IMR-90 (cell line): ENCODE data around the gene CHAC1. TPM values are rescaled to one million over a fixed set of nuclear protein-coding genes. Genes with fewer than 3 reads are reported as not detected.

Experiments
- ATAC-seq: fragments of 200-7000 bp; cut with Tn5 transposase; 2 replicates; pipeline ENCODE4 v1.9.1; 2020; ENCODE audit warnings: low read depth, mild to moderate bottlenecking, moderate library complexity
- BruUV-seq: library from RNA; stranded (reverse); fragments of 400-500 nt; replicated peaks from 2 replicates; lab custom pipeline; 2021; lab: Mats Ljungman, UMichigan
- CTCF ChIA-PET: fragments of 300-600 bp; formaldehyde crosslinking; extraction: SDS; loops from one replicate; lab custom pipeline; 2021; ENCODE audit warnings: antibody characterized with exemption; lab: Yijun Ruan, JAX
- POLR2A ChIA-PET: fragments of 300-600 bp; sonication (Branson Sonifier 250); formaldehyde crosslinking; loops from one replicate; lab custom pipeline; 2022; ENCODE audit warnings: antibody characterized with exemption; ENCODE audit not compliant: unreplicated experiment; lab: Charles Lee
- DNase-seq: peaks from one replicate; pipeline ENCODE4 v3.0.0; 2013
- H2AFZ ChIP-seq: replicated peaks from 2 replicates; pipeline ENCODE3; 2013; ENCODE audit warnings: low read length, mild to moderate bottlenecking; ENCODE audit not compliant: poor library complexity
- H2AK5ac ChIP-seq: 2 replicates; pipeline ENCODE4 v1.6.1; 2013; ENCODE audit warnings: low read depth, low read length, inconsistent platforms
- H2AK9ac ChIP-seq: replicated peaks from 2 replicates; pipeline ENCODE3; 2013; ENCODE audit warnings: mild to moderate bottlenecking, low read depth, low read length, moderate library complexity; ENCODE audit not compliant: poor library complexity
- H2BK120ac ChIP-seq: 2 replicates; pipeline ENCODE4 v1.6.1; 2013; ENCODE audit warnings: low read depth, low read length, inconsistent platforms
- H2BK15ac ChIP-seq: 3 replicates; pipeline ENCODE4 v1.6.1; 2013; ENCODE audit warnings: low read depth, low read length, inconsistent platforms
- H2BK20ac ChIP-seq: 2 replicates; pipeline ENCODE4 v1.6.1; 2013; ENCODE audit warnings: low read depth, mild to moderate bottlenecking, inconsistent platforms, low read length, moderate library complexity
- H2BK5ac ChIP-seq: 2 replicates; pipeline ENCODE4 v1.6.1; 2013; ENCODE audit warnings: mild to moderate bottlenecking, low read depth, low read length, inconsistent platforms; ENCODE audit not compliant: poor library complexity, severe bottlenecking
- H3K14ac ChIP-seq: replicated peaks from 2 replicates; pipeline ENCODE4 v1.6.1; 2013; ENCODE audit warnings: low read depth, low read length, inconsistent platforms
- H3K18ac ChIP-seq: 2 replicates; pipeline ENCODE4 v1.6.1; 2013; ENCODE audit warnings: low read depth, low read length, control low read depth
- H3K23ac ChIP-seq: 2 replicates; pipeline ENCODE4 v1.6.1; 2013; ENCODE audit warnings: low read depth, low read length, inconsistent platforms
- H3K27ac ChIP-seq: 2 replicates; pipeline ENCODE4 v1.5.1; 2013; ENCODE audit warnings: mild to moderate bottlenecking, control low read depth, low read length; ENCODE audit not compliant: insufficient read depth
- H3K27me3 ChIP-seq: 2 replicates; pipeline ENCODE4 v1.6.1; 2013; ENCODE audit warnings: low read length; ENCODE audit not compliant: control insufficient read depth, insufficient read depth
- H3K36me3 ChIP-seq: 2 replicates; pipeline ENCODE4 v1.6.1; 2013; ENCODE audit warnings: low read length, mixed read lengths; ENCODE audit not compliant: control insufficient read depth, insufficient read depth
- H3K4ac ChIP-seq: 2 replicates; pipeline ENCODE4 v1.6.1; 2013; ENCODE audit warnings: low read depth, low read length, inconsistent platforms
- H3K4me1 ChIP-seq: 2 replicates; pipeline ENCODE4 v1.6.1; 2013; ENCODE audit warnings: low read length, mixed read lengths; ENCODE audit not compliant: control insufficient read depth, insufficient read depth
- H3K4me2 ChIP-seq: 2 replicates; pipeline ENCODE4 v1.6.1; 2013; ENCODE audit warnings: low read depth, mild to moderate bottlenecking, control low read depth, low read length, moderate library complexity
- H3K4me3 ChIP-seq: 2 replicates; pipeline ENCODE4 v1.5.1; 2013; ENCODE audit warnings: low read depth, mild to moderate bottlenecking, control low read depth, low read length, moderate library complexity; ENCODE audit not compliant: insufficient read depth
- H3K56ac ChIP-seq: 2 replicates; pipeline ENCODE4 v1.6.1; 2013; ENCODE audit warnings: low read length, inconsistent platforms; ENCODE audit not compliant: insufficient read depth; ENCODE audit errors: extremely low read depth
- H3K79me1 ChIP-seq, 2 experiments: 2 replicates each; pipeline ENCODE4 v1.6.1; 2013; ENCODE audit warnings: low read length in 2 of 2, inconsistent platforms in 1 of 2, low read depth in 1 of 2
- H3K9ac ChIP-seq: 2 replicates; pipeline ENCODE4 v1.6.1; 2013; ENCODE audit warnings: low read depth, low read length, control low read depth
- H3K9me1 ChIP-seq: 2 replicates; pipeline ENCODE4 v1.6.1; 2013; ENCODE audit warnings: low read length, inconsistent platforms; ENCODE audit not compliant: insufficient read depth
- H3K9me3 ChIP-seq: 2 replicates; pipeline ENCODE4 v1.6.1; 2013; ENCODE audit warnings: low read length; ENCODE audit not compliant: control insufficient read depth, insufficient read depth
- H4K20me1 ChIP-seq: 2 replicates; pipeline ENCODE4 v1.6.1; 2013; ENCODE audit warnings: low read length, inconsistent platforms; ENCODE audit not compliant: insufficient read depth
- H4K5ac ChIP-seq: 2 replicates; pipeline ENCODE4 v1.6.1; 2013; ENCODE audit warnings: mild to moderate bottlenecking, low read depth, low read length, control low read depth
- H4K8ac ChIP-seq, 2 experiments: 2 replicates each; pipeline ENCODE4 v1.6.1; 2013; ENCODE audit warnings: low read depth in 2 of 2, low read length in 2 of 2, control low read depth in 1 of 2, inconsistent platforms in 1 of 2
- H4K91ac ChIP-seq: 2 replicates; pipeline ENCODE4 v1.6.1; 2013; ENCODE audit warnings: low read depth, low read length, inconsistent platforms; ENCODE audit not compliant: insufficient read depth
- CEBPB ChIP-seq: IDR thresholded peaks from 2 replicates; pipeline ENCODE4 v1.6.1; 2012; ENCODE audit warnings: low read depth, low read length, improper control_type of control experiment
- CHD1 ChIP-seq: IDR thresholded peaks from 2 replicates; pipeline ENCODE4 v1.6.1; 2012; ENCODE audit warnings: low read depth, low read length, improper control_type of control experiment
- ELK1 ChIP-seq: fragments of 150-350 bp; IDR thresholded peaks from 2 replicates; pipeline ENCODE4 v1.6.1; 2016; ENCODE audit warnings: low read depth, mild to moderate bottlenecking, low read length, moderate library complexity, borderline replicate concordance
- FOS ChIP-seq: fragments of 150-350 bp; IDR thresholded peaks from 2 replicates; pipeline ENCODE4 v1.6.1; 2016; ENCODE audit warnings: low read depth, low read length
- MAFK ChIP-seq: IDR thresholded peaks from 2 replicates; pipeline ENCODE4 v1.6.1; 2012; ENCODE audit warnings: low read depth, low read length, improper control_type of control experiment
- MXI1 ChIP-seq: IDR thresholded peaks from 2 replicates; pipeline ENCODE4 v1.6.1; 2012; ENCODE audit warnings: low read depth, mild to moderate bottlenecking, low read length, moderate library complexity, borderline replicate concordance
- NFE2L2 ChIP-seq: fragments of 150-350 bp; IDR thresholded peaks from 2 replicates; pipeline ENCODE4 v1.6.1; 2016; ENCODE audit warnings: low read depth, mild to moderate bottlenecking, low read length
- POLR2A ChIP-seq: IDR thresholded peaks from 2 replicates; pipeline ENCODE4 v1.6.1; 2012; ENCODE audit warnings: mild to moderate bottlenecking, low read depth, low read length
- RAD21 ChIP-seq: IDR thresholded peaks from 2 replicates; pipeline ENCODE4 v1.6.1; 2012; ENCODE audit warnings: low read length, improper control_type of control experiment
- RCOR1 ChIP-seq: IDR thresholded peaks from 2 replicates; pipeline ENCODE4 v1.6.1; 2012; ENCODE audit warnings: mild to moderate bottlenecking, low read length, improper control_type of control experiment; ENCODE audit not compliant: insufficient replicate concordance
- RFX5 ChIP-seq: IDR thresholded peaks from 2 replicates; pipeline ENCODE4 v1.8.0; 2012; ENCODE audit warnings: low read depth, mild to moderate bottlenecking, low read length, moderate library complexity
- SMC3 ChIP-seq: fragments of 150-350 bp; IDR thresholded peaks from 2 replicates; pipeline ENCODE4 v1.6.1; 2016; ENCODE audit warnings: low read depth, mild to moderate bottlenecking, antibody characterized with exemption, low read length, moderate library complexity
- WGBS, 2 experiments: methylation state at CpG; one replicate each; pipeline versions ENCODE4 v1.1.5 to v1.1.7; 2013; ENCODE audit warnings: missing lambda C conversion rate in 2 of 2; ENCODE audit not compliant: insufficient read length in 1 of 2; ENCODE audit errors: extremely low coverage in 2 of 2; 5-methylcytosine and 5-hydroxymethylcytosine counted together
- dilution Hi-C: fragments of 300-500 bp; cut with HindIII; formaldehyde crosslinking; loops from one replicate; pipeline ENCODE4 v1.14.3; 2018; ENCODE audit warnings: low sequenced_read_pairs; ENCODE audit not compliant: unreplicated experiment
- in situ Hi-C: fragments of 300-500 bp; cut with MboI; formaldehyde crosslinking; loops from 3 replicates; pipeline ENCODE4 v1.14.3; 2019; ENCODE audit warnings: low sequenced_read_pairs, inconsistent platforms, mixed read lengths
- intact Hi-C: fragments of 100-400 bp; cut with micrococcal nuclease; formaldehyde crosslinking; loops from 2 replicates; pipeline ENCODE4 v1.10.0; 2022
- polyA plus RNA-seq, 3 experiments: library from polyadenylated mRNA; depleted of rRNA; stranded (reverse); fragments of >200 nt; gene quantifications; 2 replicates each; pipeline ENCODE4 v1.2.3, GENCODE V29; 2012; ENCODE audit warnings: low replicate concordance in 1 of 3
- total RNA-seq: library from RNA; depleted of rRNA; stranded (reverse); fragments of >200 nt; gene quantifications from 2 replicates; pipeline ENCODE4 v1.2.3, GENCODE V29; 2012

Gene CHAC1
- total and polyA plus RNA-seq, 2 of the 4 experiments (the other 2 are of a cell fraction): 51.3 to 77.8 TPM

- peaks cover 15 to 56% of the 10 kb centered on the region in 2 experiments for H3K79me1 ChIP-seq
- H3K23ac ChIP-seq: peak overlapping the region; percentile 64; the same call in 1 of the 2 replicates
- peak overlapping the region; percentile 8; the same call in 1 of the 2 replicates for H3K18ac ChIP-seq
- no peak overlapping the region for H2BK120ac ChIP-seq
- no peak for TF ChIP-seq NFE2L2
- no peak for TF ChIP-seq FOS
- no peak for TF ChIP-seq RCOR1
- TF ChIP-seq CHD1: no peak
- TF ChIP-seq RFX5: no peak
- no peak for TF ChIP-seq RAD21
- TF ChIP-seq CEBPB: no peak
- no peak for TF ChIP-seq MAFK
- no peak for TF ChIP-seq ELK1
- TF ChIP-seq SMC3: no peak
- no peak for TF ChIP-seq POLR2A
- no peak for TF ChIP-seq MXI1
- CTCF ChIA-PET: interaction anchor here (0.7 to 1.9 kb wide), 2 partner anchors 19 to 61 kb away, joined by 3 to 4 read pairs; no protein-coding TSS in a partner anchor
- 90% methylated on average over 1 of the region's 4 CpGs; no CpG with 5 or more reads in 1 of the 2 experiments for WGBS, 2 experiments
- no peak overlapping the region for H3K27ac ChIP-seq
- peak overlapping the region; percentile 56; the same call in 1 of the 2 replicates for H3K9ac ChIP-seq
- peak overlapping the region; percentile 68; the same call in 1 of the 2 replicates for H3K4me2 ChIP-seq
- H3K4ac ChIP-seq: peak overlapping the region; percentile 58
- H2AK9ac ChIP-seq: no peak overlapping the region
- H3K9me3 ChIP-seq: no peaks in the 10 kb centered on the region
- H3K36me3 ChIP-seq: peaks cover 28% of the 10 kb centered on the region
- H2BK20ac ChIP-seq: no peak overlapping the region
- H4K8ac ChIP-seq: peak overlapping the region in 1 of 2 experiments; percentile 62; a peak in 2 of 4 replicates
- no peak for DNase-seq
- no peak overlapping the region for H3K56ac ChIP-seq
- no peak overlapping the region; the same call in 1 of the 2 replicates for H4K5ac ChIP-seq
- POLR2A ChIA-PET: interaction anchor here (0.6 to 1.0 kb wide), 2 partner anchors 28 to 59 kb away, joined by 3 to 13 read pairs; no protein-coding TSS in a partner anchor
- no peak overlapping the region for H3K4me3 ChIP-seq
- ATAC-seq: no peak
- H2BK5ac ChIP-seq: peak overlapping the region; percentile 55
- intact Hi-C loops: no loop called here
- H3K27me3 ChIP-seq: no peaks in the 10 kb centered on the region
- H2AK5ac ChIP-seq: peak overlapping the region; percentile 62; the same call in 1 of the 2 replicates
- peak overlapping the region; percentile 82 for H3K14ac ChIP-seq
- H3K9me1 ChIP-seq: peaks cover 32% of the 10 kb centered on the region
- H3K4me1 ChIP-seq: peaks cover 31% of the 10 kb centered on the region
- dilution Hi-C loops: no loop called here
- H4K20me1 ChIP-seq: peaks cover 55% of the 10 kb centered on the region
- H2BK15ac ChIP-seq: no peak overlapping the region
- BruUV-seq: no TSS peak
- no peak overlapping the region for H4K91ac ChIP-seq
- in situ Hi-C loops: no loop called here
- peak overlapping the region; percentile 37 for H2AFZ ChIP-seq
Observed at GRCh38 chr15:40957041-40957555, 3.8 kb downstream of the CHAC1 start.
